Upper lobe of left lung (tissue), 6 donors: ENCODE data around the gene FOXN3. TPM values are rescaled to one million over a fixed set of nuclear protein-coding genes. Genes with fewer than 3 reads are reported as not detected.
A peak's percentile ranks its signal among the peaks of the same experiment; 100 is the strongest.

Experiments used
- ATAC-seq, 2 donors: fragments of 200-7000 bp; cut with Tn5 transposase; one replicate each; pipeline ENCODE4 v1.9.1; 2022; ENCODE audit warnings: mild to moderate bottlenecking in 2 of 2, moderate library complexity in 2 of 2; ENCODE audit not compliant: low FRiP score in 2 of 2
- DNase-seq, 2 donors: peaks; one replicate each; pipeline ENCODE4 v3.0.0-alpha.2; 2019 to 2020
- H3K27ac ChIP-seq, 4 donors: fragments of 200-600 bp; sonication (generic); one replicate each; pipeline ENCODE4 v1.5.1; 2016 to 2019
- H3K27me3 ChIP-seq, 4 donors: fragments of 200-600 bp; sonication (generic); one replicate each; pipeline ENCODE4 v1.5.1; 2017 to 2019
- H3K36me3 ChIP-seq, 4 donors: fragments of 200-600 bp; sonication (generic); one replicate each; pipeline ENCODE4 v1.5.1; 2016 to 2019
- H3K4me1 ChIP-seq, 4 donors: fragments of 200-600 bp; sonication (generic); one replicate each; pipeline ENCODE4 v1.5.1; 2018 to 2019
- H3K4me3 ChIP-seq, 4 donors: fragments of 200-600 bp; sonication (generic); one replicate each; pipeline ENCODE4 v1.5.1; 2017 to 2019; ENCODE audit warnings: mild to moderate bottlenecking in 2 of 4, moderate library complexity in 1 of 4
- H3K9me3 ChIP-seq, 4 donors: fragments of 200-600 bp; sonication (generic); one replicate each; pipeline ENCODE4 v1.5.1; 2018 to 2019
- CTCF ChIP-seq, 6 experiments: fragments of 450-650 bp in 4 of 6; fragments of 200-600 bp in 2 of 6; sonication (generic) in 2 of 6; IDR thresholded peaks; one replicate each; pipeline ENCODE4 v1.5.1; 2016 to 2019; ENCODE audit warnings: antibody characterized with exemption in 6 of 6
- EP300 ChIP-seq, 4 donors: sonication (generic); formaldehyde crosslinking; IDR thresholded peaks; one replicate each; pipeline ENCODE4 v1.5.1; 2017; ENCODE audit warnings: antibody characterized with exemption in 4 of 4, control low read depth in 2 of 4
- POLR2A ChIP-seq, 4 donors: fragments of 450-650 bp; IDR thresholded peaks; one replicate each; pipeline ENCODE4 v1.5.1; 2016 to 2017; ENCODE audit warnings: antibody characterized with exemption in 4 of 4, mild to moderate bottlenecking in 2 of 4
- POLR2AphosphoS5 ChIP-seq, 2 donors: sonication (generic); formaldehyde crosslinking; IDR thresholded peaks; one replicate each; pipeline ENCODE4 v1.5.1; 2017; ENCODE audit warnings: antibody characterized with exemption in 2 of 2
- WGBS, 2 donors: methylation state at CpG; one replicate each; pipeline ENCODE4 v1.1.5; 2017 to 2018; 5-methylcytosine and 5-hydroxymethylcytosine counted together
- total RNA-seq, 6 donors: library from RNA; depleted of rRNA in 4 of 6; stranded (reverse); fragments of >200 nt in 4 of 6; gene quantifications; one replicate each; pipeline versions ENCODE4 v1.1.0 to v1.2.1, GENCODE V29; 2016 to 2021
- donor health status: DM: no; HTN: no; CAD: no; lungs with moderate emphysema.
- donor health status: DM: no; HTN: yes; CAD: no; lungs with severe emphysema.

Gene FOXN3
- total RNA-seq, 6 donors from 2014 or later, result 63.4 to 115 (median 77.2) TPM

GRCh38 chr14:89171628-89172027 is 245.4 kb downstream of the FOXN3 start:
- no peaks in the 10 kb centered on the region for H3K27me3 ChIP-seq
- no peak overlapping the region for H3K27ac ChIP-seq
- H3K9me3 ChIP-seq, result no peaks in the 10 kb centered on the region
- H3K4me3 ChIP-seq, result no peak overlapping the region
- TF ChIP-seq EP300 (IDR thresholded peaks at IDR 0.05) (no peak), POLR2A (IDR thresholded peaks at IDR 0.05) (no peak), POLR2AphosphoS5 (IDR thresholded peaks at IDR 0.05) (no peak), CTCF (IDR thresholded peaks at IDR 0.05) (no peak)
- ATAC-seq, result no peak
- H3K36me3 ChIP-seq, result no peaks in the 10 kb centered on the region
- DNase-seq, result no peak
- H3K4me1 ChIP-seq, result peaks cover 4 to 18% (median 9%) of the 10 kb centered on the region in 4 donors

- Histone ChIP-seq H3K4me3 (no peak overlapping the region), H3K4me1 (peaks cover 3 to 19% (median 8%) of the 10 kb centered on the region in 4 donors), H3K36me3 (no peaks in the 10 kb centered on the region), H3K9me3 (no peaks in the 10 kb centered on the region), H3K27me3 (no peaks in the 10 kb centered on the region), H3K27ac (no peak overlapping the region)
- DNase-seq (no peak), ATAC-seq (peak in 1 of 2 donors; percentile 64)
- no peak for TF ChIP-seq POLR2A (IDR thresholded peaks at IDR 0.05)
- TF ChIP-seq CTCF (IDR thresholded peaks at IDR 0.05), result no peak
- TF ChIP-seq EP300 (IDR thresholded peaks at IDR 0.05), result no peak
- TF ChIP-seq POLR2AphosphoS5 (IDR thresholded peaks at IDR 0.05), result no peak
- WGBS, 2 donors, result 68 to 72% methylated on average over 2 of the region's 2 CpGs
Observed at GRCh38 chr14:89171168-89171567, 245.9 kb downstream of the FOXN3 start.

- TF ChIP-seq CTCF (IDR thresholded peaks at IDR 0.05), result no peak
- Histone ChIP-seq H3K27ac (peak overlapping the region in 1 of 4 donors; percentile 21), H3K4me1 (peaks cover 18 to 27% (median 19%) of the 10 kb centered on the region in 4 donors), H3K27me3 (no peaks in the 10 kb centered on the region), H3K36me3 (peaks cover 0 to 4% (median 1%) of the 10 kb centered on the region in 4 donors), H3K9me3 (no peaks in the 10 kb centered on the region), H3K4me3 (no peak overlapping the region)
- DNase-seq (no peak), ATAC-seq (no peak)
- WGBS, 2 donors, result 55 to 63% methylated on average over 6 of the region's 6 CpGs
Observed at GRCh38 chr14:89167705-89168104, 249.3 kb downstream of the FOXN3 start.

GRCh38 chr14:89166633-89167032 is 250.4 kb downstream of the FOXN3 start:
- Histone ChIP-seq H3K27me3 (no peaks in the 10 kb centered on the region), H3K4me1 (peaks cover 18 to 27% (median 19%) of the 10 kb centered on the region in 4 donors), H3K27ac (peak overlapping the region in 3 of 4 donors; percentile 58 to 78 (median 60)), H3K36me3 (peaks cover 5 to 14% (median 11%) of the 10 kb centered on the region in 4 donors), H3K9me3 (no peaks in the 10 kb centered on the region), H3K4me3 (no peak overlapping the region)
- ATAC-seq (no peak), DNase-seq (no peak)
- 69 to 78% methylated on average over 4 of the region's 4 CpGs for WGBS, 2 donors
- TF ChIP-seq POLR2AphosphoS5 (IDR thresholded peaks at IDR 0.05) (no peak), EP300 (IDR thresholded peaks at IDR 0.05) (no peak), CTCF (IDR thresholded peaks at IDR 0.05) (no peak), POLR2A (IDR thresholded peaks at IDR 0.05) (no peak)
